Left ventricle myocardium inferior (tissue), 1 donor: ENCODE data around the gene PSG3. TPM values are rescaled to one million over a fixed set of nuclear protein-coding genes. Genes with fewer than 3 reads are reported as not detected.
"Not testable (repeated sequence)": the region's sequence is repeated elsewhere in the genome, so short reads cannot be mapped to it uniquely, and the experiment has no call there.

ENCODE experiments used
- DNase-seq: peaks from one replicate; pipeline ENCODE4 v3.0.0-alpha.2; 2020
- H3K27ac ChIP-seq: fragments of 200-600 bp; replicated peaks from 2 replicates; pipeline ENCODE4 v1.8.0; 2021
- H3K27me3 ChIP-seq: fragments of 200-600 bp; 2 replicates; pipeline ENCODE4 v1.8.0; 2021; ENCODE audit warnings: low read depth
- H3K36me3 ChIP-seq: fragments of 200-600 bp; 2 replicates; pipeline ENCODE4 v1.8.0; 2021
- H3K4me1 ChIP-seq: fragments of 200-600 bp; 2 replicates; pipeline ENCODE4 v1.8.0; 2021
- H3K4me3 ChIP-seq: fragments of 200-600 bp; 2 replicates; pipeline ENCODE4 v1.8.0; 2021; ENCODE audit warnings: mild to moderate bottlenecking, moderate library complexity
- H3K9me3 ChIP-seq: fragments of 200-600 bp; replicated peaks from 2 replicates; pipeline ENCODE4 v1.8.0; 2021
- intact Hi-C: fragments of 100-400 bp; cut with micrococcal nuclease; formaldehyde crosslinking; loops from one replicate; pipeline ENCODE4 v1.11.0; 2022
- total RNA-seq: library from RNA; stranded (reverse); fragmentation: NEBNext Ultra II Directional; extraction: Animal tissue kit (Norgen Biotek cat#: 25700); gene quantifications from one replicate; pipeline ENCODE4 v1.2.1, GENCODE V29; 2021
- TF ChIP-seq, protein P1 (sequence below): fragments of 200-600 bp; IDR thresholded peaks from 2 replicates; pipeline ENCODE4 v1.8.0; 2021; ENCODE audit warnings: antibody characterized with exemption, mild to moderate bottlenecking, borderline replicate concordance
- donor health status: DM: no; HTN: yes; CAD: no; lungs with severe emphysema.

Gene PSG3
- total RNA-seq, 1 donor from 2014 or later: not detected

DNA sequence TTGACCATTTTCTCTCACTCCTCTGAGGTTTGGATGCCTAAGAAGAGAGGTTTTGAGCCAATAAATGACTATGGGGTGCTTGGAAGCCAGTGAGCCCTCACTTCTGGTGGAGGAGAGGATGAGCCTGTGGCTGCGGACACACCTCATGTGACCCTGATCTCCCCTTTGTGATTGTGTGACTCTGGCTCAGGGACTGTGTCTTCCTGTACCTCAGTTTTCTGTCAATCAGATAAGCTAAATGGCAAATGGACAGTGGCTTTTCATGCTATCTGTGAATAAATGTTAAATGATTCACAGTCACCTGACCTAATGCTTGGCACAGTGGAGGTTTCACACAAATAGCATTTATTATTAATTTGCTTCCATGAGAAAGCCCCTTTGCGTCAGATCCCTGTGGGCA lies 22.5 kb upstream of the PSG3 start:
- intact Hi-C loops: no loop called here
- Histone ChIP-seq H3K9me3 (no peaks in the 10 kb centered on the region), H3K27ac (no peak overlapping the region), H3K4me3 (no peak overlapping the region), H3K27me3 (peaks cover 5% of the 10 kb centered on the region), H3K36me3 (no peaks in the 10 kb centered on the region), H3K4me1 (no peaks in the 10 kb centered on the region)
- TF ChIP-seq, protein P1, sequence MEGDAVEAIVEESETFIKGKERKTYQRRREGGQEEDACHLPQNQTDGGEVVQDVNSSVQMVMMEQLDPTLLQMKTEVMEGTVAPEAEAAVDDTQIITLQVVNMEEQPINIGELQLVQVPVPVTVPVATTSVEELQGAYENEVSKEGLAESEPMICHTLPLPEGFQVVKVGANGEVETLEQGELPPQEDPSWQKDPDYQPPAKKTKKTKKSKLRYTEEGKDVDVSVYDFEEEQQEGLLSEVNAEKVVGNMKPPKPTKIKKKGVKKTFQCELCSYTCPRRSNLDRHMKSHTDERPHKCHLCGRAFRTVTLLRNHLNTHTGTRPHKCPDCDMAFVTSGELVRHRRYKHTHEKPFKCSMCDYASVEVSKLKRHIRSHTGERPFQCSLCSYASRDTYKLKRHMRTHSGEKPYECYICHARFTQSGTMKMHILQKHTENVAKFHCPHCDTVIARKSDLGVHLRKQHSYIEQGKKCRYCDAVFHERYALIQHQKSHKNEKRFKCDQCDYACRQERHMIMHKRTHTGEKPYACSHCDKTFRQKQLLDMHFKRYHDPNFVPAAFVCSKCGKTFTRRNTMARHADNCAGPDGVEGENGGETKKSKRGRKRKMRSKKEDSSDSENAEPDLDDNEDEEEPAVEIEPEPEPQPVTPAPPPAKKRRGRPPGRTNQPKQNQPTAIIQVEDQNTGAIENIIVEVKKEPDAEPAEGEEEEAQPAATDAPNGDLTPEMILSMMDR: no peak
- no peak for DNase-seq

DNA sequence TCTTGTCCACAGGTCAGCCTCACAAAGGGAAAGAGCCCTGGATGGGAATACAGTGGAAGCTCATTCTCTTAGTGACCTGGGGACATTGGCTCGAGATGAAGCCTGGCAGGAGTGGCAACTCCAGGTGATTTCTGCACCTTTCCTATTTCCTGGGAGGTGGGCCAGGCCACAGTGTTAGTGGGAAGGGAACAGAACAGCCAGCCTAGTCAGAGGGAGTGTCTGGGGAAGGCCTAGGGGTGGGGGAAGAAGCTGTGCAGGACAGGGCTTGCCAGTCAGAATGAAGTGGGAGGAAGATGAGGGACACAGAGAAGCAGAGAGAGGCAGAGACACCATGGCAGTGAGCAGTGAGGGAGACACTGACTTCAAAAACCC lies 21.6 kb upstream of the PSG3 start:
- H3K36me3 ChIP-seq, H3K4me3 ChIP-seq, H3K27me3 ChIP-seq, H3K27ac ChIP-seq, DNase-seq, intact Hi-C loops, H3K4me1 ChIP-seq, H3K9me3 ChIP-seq: not testable (repeated sequence)

DNA sequence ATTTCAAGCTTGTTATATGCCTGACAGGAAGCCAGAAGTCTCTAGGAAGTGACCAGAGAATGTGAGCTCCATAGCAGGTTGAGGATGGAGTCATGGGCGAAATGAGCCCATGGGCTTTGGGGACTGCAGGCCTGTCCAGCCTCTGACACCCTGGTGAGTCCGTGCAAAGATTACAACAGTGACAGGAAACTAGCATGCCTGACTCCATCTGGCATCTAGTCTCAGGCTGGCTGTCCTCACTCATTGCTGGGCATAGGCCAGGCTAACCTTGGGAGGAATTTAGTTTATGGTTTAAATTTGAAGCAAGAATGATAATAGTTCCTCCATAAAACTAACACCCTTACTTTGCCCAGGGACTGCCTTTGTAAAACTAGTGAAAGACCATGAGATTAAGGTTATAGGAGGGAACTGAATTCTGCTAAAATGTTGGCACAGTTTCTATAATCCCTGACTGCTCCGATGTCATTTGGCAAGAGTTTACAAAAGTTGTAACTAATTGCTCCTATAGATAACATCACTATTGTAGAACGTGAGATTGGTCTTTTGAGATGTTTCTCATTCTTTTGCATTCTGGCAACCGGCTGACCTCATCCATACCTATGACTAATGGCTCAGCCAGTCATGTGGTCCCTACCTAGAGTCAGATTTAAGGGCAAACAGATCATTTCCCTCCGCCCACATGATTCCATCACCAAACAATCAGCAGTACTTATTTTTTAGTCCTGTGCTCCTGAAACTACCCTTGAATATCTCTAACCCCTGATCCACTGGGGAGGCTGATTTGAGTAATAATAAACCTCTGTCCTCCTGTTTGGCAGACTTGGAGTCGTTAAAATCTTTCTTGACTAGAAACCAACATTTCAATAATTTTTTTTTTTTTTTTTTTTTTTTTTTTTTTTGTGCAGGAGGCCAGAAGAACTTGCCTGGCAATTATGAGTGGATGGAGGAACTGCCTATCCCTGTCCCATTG lies 21.0 kb upstream of the PSG3 start:
- H3K27ac ChIP-seq, DNase-seq, intact Hi-C loops, H3K27me3 ChIP-seq, H3K4me3 ChIP-seq, H3K36me3 ChIP-seq, H3K9me3 ChIP-seq, H3K4me1 ChIP-seq: not testable (repeated sequence)

DNA sequence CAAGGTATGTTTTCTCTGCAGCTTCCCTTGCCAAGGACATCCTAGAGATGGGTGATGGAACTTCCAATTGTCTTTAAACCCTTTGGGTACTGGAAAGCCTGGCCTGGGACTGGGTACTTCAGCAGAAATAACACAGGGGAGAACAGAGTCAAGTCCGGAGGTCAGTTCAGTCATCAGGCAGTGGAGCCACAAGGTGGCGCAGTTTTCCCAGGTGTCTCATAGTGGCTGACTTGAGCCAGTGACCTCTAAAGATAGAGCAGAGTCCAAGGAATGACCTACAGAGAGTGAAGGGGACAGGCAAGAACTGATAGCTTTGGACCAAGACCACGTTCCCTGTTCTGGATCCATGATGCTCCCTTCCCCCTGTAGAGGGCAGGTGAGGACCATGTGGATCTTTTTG lies 18.4 kb upstream of the PSG3 start:
- H3K9me3 ChIP-seq, H3K4me3 ChIP-seq, H3K4me1 ChIP-seq, H3K27me3 ChIP-seq, DNase-seq, intact Hi-C loops, H3K36me3 ChIP-seq, H3K27ac ChIP-seq: not testable (repeated sequence)

DNA sequence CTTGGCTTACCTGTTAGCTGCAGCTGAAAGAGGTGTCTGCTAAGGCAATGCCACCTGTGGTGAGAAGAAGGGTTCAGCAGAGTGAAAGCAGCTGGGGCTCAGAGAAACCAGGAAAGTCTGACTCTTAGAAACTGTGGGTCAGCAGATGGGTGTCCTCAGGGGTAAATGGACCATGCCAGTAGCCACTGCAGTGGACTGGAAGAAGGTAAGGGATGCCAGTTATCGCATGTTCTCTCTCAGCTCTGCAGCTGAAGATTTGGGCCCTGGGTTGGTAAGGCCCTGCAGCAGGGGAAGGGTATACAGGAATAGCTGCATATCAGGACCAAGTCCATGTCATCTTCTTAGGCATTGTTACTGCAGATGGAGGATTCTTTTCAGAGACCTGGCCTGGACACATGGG lies 12.0 kb upstream of the PSG3 start:
- DNase-seq, H3K27ac ChIP-seq, H3K27me3 ChIP-seq, H3K36me3 ChIP-seq, H3K4me1 ChIP-seq, H3K9me3 ChIP-seq, intact Hi-C loops, H3K4me3 ChIP-seq: not testable (repeated sequence)

DNA sequence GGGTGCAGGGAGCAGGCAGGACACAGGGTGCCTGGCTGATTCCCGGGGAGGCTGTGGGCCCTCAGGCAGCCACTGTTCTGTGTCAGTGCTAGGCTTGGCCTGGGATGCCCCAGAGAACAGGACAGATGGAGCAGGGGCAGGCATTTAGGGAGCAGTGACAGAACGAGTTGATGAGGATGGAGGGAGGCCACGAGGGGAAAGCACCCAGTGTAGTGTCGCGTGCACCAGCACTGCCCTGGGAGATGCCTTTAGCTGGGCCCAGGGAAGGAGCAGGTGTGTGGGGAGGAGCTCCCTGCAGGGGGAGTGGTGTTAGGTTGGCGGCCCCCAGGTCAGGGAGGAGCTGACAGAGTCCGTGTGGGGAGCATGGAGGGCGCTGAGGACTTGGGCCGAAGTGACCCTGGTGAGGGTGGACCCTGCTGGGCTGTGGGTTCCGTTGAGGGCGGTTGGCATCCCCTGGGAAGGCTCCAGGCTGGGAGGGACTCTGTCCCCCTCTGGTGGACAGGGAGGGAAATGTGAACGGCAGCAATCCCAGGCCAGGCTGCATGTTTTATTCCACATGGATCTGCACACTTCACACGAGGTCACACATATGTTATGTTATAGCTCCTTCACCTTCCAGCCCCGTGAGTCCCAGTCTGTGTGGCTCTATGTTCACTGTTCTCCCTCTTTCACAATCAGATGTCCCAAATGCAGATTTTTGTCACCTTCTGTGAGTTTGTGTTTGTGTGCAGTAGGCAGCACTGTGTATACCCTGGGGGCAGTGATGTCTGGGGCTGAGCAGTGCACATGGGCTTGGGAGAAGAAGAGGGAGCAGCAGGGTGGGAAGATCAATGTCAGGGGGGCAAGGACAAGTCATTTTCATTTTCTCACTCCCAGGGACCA lies 1.7 kb upstream of the PSG3 start:
- H3K4me1 ChIP-seq, H3K27ac ChIP-seq, H3K4me3 ChIP-seq, DNase-seq, H3K9me3 ChIP-seq, H3K36me3 ChIP-seq, intact Hi-C loops: not testable (repeated sequence)
- H3K27me3 ChIP-seq: peaks cover 19% of the 10 kb centered on the region
- TF ChIP-seq, protein P1: peak; percentile 51

DNA sequence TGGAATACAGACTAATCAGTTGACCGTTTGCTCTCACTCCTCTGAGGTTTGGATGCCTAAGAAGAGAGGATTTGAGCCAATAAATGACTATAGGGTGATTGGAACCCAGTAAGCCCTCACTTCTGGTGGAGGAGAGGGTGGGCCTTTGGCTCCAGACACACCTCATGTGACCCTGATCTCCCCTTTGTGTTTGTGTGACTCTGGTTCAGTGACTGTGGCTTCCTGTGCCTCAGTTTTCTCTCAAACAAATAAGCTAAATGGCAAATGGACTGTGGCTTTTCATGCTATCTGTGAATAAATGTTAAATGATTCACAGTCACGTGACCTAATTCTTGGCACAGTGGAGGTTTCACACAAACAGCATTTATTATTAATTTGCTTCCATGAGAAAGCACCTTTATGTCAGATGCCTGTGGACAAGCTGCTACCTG lies 2.7 kb downstream of the PSG3 start:
- H3K9me3 ChIP-seq, H3K4me3 ChIP-seq, H3K4me1 ChIP-seq, intact Hi-C loops, DNase-seq, H3K36me3 ChIP-seq, H3K27ac ChIP-seq: not testable (repeated sequence)
- H3K27me3 ChIP-seq: peaks cover 11% of the 10 kb centered on the region

DNA sequence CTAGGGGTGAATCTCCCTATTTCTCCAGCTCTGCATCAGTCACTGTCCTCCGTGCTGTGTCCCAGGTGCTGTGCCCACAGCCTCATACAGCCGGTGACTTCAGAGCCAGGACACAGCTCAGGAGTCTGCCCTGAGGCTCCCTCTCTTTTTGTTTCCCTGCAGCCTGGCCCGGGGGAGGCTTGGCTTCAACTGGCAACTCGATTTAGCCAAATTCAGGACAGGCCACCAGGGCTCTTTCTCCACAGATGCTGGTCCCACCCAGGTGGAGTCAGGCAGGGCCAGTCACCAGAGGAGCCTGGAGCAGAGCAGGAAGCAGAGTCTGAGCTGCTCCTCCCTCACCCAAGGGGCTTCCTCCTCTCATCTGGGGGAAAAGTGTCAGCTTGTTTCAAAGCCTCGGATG lies 11.9 kb downstream of the PSG3 start:
- H3K9me3 ChIP-seq, H3K27me3 ChIP-seq, H3K4me3 ChIP-seq, H3K36me3 ChIP-seq, H3K27ac ChIP-seq, intact Hi-C loops, DNase-seq, H3K4me1 ChIP-seq: not testable (repeated sequence)

DNA sequence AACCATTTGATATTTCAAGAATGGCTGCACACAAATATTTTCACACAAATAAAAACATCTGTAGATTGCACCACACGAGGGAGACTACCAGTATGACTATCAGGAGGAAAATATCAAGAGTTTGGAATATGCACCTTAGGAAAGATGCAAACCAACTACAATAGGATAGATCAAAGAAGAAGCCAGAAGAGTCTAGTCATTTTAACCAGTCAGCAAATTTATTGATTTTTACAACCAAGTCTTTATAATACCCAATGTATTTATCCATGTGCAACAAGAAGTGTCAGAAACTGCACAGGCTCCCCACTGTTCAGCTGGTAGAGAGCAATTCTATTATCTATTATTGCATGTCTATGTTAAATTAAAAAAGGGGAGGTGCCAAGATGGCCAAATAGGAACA lies 26.3 kb downstream of the PSG3 start:
- H3K27ac ChIP-seq, H3K4me3 ChIP-seq, H3K36me3 ChIP-seq, H3K4me1 ChIP-seq, DNase-seq, intact Hi-C loops, H3K27me3 ChIP-seq: not testable (repeated sequence)
- H3K9me3 ChIP-seq: peaks cover 28% of the 10 kb centered on the region

DNA sequence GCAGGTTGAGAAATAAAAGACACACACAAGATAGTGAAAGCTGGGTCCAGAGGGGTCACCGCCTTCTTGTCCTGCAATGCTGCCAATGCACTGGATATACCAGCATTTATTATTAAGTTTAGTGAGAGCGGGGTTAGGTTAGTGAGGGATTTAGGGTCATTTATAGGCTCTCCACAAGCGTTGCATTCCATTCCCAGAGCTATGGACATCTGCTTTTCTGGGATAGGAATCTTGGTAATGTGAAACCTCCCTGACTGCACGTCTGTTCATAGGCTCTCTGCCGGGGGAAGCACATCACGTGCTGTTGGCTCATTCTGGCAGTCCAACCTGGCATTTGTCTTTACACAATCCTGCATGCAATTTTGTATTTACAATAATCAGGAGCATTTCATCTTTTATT lies 27.5 kb downstream of the PSG3 start:
- peaks cover 15% of the 10 kb centered on the region for H3K9me3 ChIP-seq
- H3K4me1 ChIP-seq, DNase-seq, H3K36me3 ChIP-seq, intact Hi-C loops, H3K27ac ChIP-seq, H3K27me3 ChIP-seq, H3K4me3 ChIP-seq: not testable (repeated sequence)

DNA sequence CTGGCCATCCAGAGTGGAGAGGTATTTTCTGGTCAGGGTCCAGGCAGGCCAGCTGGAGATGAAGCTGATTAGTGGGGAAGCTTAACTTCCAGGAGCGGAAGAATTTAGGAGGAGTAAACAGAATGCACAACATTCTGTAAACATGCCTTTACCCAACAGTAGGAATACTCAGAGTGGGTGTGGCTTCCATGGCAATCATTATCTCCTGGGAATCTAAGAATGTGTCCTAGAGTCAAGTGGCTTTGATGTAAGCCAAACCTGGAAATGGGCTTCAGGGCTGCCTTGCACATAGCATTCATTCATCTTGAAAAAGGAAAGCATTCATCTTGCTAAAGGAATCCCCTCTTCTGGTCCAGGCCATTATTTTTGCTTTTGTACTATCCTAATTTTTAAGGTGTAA lies 29.3 kb downstream of the PSG3 start:
- H3K27me3 ChIP-seq, H3K9me3 ChIP-seq, H3K27ac ChIP-seq, DNase-seq, intact Hi-C loops, H3K36me3 ChIP-seq, H3K4me3 ChIP-seq, H3K4me1 ChIP-seq: not testable (repeated sequence)
